OCI-LY1 (cell line): Measurements from ENCODE around the gene GAS2L3.

Experiments
- CTCF ChIP-seq: fragments of 200-600 bp; sonication (generic), shearing (Covaris generic); IDR thresholded peaks from 2 replicates; pipeline ENCODE4 v1.5.1; 2017; ENCODE audit warnings: mild to moderate bottlenecking, antibody characterized with exemption, low read length, moderate library complexity, mixed read lengths
- EZH2 ChIP-seq: fragments of 200-600 bp; sonication (generic), shearing (Covaris generic); IDR thresholded peaks from 2 replicates; pipeline ENCODE4 v1.8.0; 2017; ENCODE audit warnings: borderline replicate concordance, mixed run types, mild to moderate bottlenecking, antibody characterized with exemption, low read length, moderate library complexity, mixed read lengths

GRCh38 chr12:100576331-100577036, 3.0 kb downstream of the GAS2L3 start:
- TF ChIP-seq CTCF (no peak), EZH2 (no peak)
